ENCODE measurements around the gene SLC7A1. TPM values are rescaled to one million over a fixed set of nuclear protein-coding genes. Genes with fewer than 3 reads are reported as not detected.

Gene SLC7A1
- total and polyA plus RNA-seq, 2 of the 4 experiments (the other 2 are of a cell fraction) = 9.7 to 22.3 TPM

DNA sequence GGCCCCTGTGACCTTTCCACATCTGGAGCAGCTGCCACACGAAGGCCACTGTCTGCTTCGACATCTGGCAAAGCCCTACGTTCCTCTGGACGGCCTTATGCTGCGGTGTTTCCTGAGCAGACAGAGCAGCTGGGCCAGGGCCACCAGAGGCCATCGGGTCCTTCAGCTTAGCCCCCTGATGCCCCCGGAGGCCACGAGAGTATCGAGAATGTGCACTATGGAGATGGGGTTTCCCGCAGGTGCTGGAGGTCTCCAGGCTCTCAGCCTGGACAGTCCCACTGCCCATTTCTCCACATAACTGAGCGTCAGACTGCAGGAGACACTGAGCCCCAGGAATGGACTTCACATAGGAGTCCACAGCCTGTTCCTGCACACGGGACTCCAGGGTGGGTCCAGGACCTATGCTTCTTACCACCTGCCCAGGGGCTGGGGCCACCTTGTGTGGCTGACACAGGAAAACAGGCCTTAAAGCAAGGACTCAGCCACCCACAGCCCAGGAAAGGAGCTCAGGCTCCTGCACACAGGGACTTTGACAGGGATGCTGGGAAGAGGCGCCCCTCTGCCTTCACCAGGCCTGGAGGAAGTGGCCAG is 80.7 kb downstream of the SLC7A1 start:
- 88% methylated on average over 4 of the region's 13 CpGs; no CpG with 5 or more reads in 1 of the 2 experiments for WGBS, 2 experiments (ENCODE audit: extremely low coverage in 2 of 2, insufficient read length in 1 of 2)
- no peak overlapping the region for H3K14ac ChIP-seq (replicated peaks; ENCODE audit: low read depth, low read length)
- ChIA-PET POLR2A (ENCODE audit: unreplicated experiment) (interaction anchor here (0.6 kb wide), 1 partner anchor 44 kb away, joined by 3 read pairs; no protein-coding TSS in a partner anchor), CTCF (no interaction called here)
- H4K91ac ChIP-seq (ENCODE audit: insufficient read depth, low read depth, low read length) = no peak overlapping the region
- H3K27ac ChIP-seq (ENCODE audit: insufficient read depth, low read length) = no peak overlapping the region
- H3K4me1 ChIP-seq (ENCODE audit: control insufficient read depth, insufficient read depth, low read length) = peaks cover 4% of the 10 kb centered on the region; the same call in 1 of the 2 replicates
- DNase-seq (no peak), ATAC-seq (ENCODE audit: low read depth) (no peak)
- TF ChIP-seq RFX5 (IDR thresholded peaks at IDR 0.05; ENCODE audit: low read depth, low read length) (no peak), MAZ (IDR thresholded peaks at IDR 0.05; ENCODE audit: borderline replicate concordance, low read depth, low read length) (no peak), MAFK (IDR thresholded peaks at IDR 0.05; ENCODE audit: low read depth, low read length) (no peak), POLR2A (IDR thresholded peaks at IDR 0.05; ENCODE audit: low read depth, low read length) (no peak), BHLHE40 (IDR thresholded peaks at IDR 0.05; ENCODE audit: low read depth, low read length) (no peak)
- H2BK5ac ChIP-seq (ENCODE audit: low read depth, low read length, poor library complexity, severe bottlenecking) = no peak overlapping the region
- intact Hi-C loops (cut with micrococcal nuclease) (no loop called here), dilution Hi-C loops (cut with HindIII; ENCODE audit: low sequenced_read_pairs, unreplicated experiment) (no loop called here), in situ Hi-C loops (cut with MboI; ENCODE audit: low sequenced_read_pairs) (loop anchor here (5.0 kb wide), 1 partner anchor 602 kb away; no protein-coding TSS in a partner anchor)
- no peak overlapping the region for H3K4me3 ChIP-seq (ENCODE audit: insufficient read depth, low read depth, low read length)
- H2AK9ac ChIP-seq (replicated peaks; ENCODE audit: low read depth, low read length, poor library complexity) = no peak overlapping the region
- H2BK20ac ChIP-seq (ENCODE audit: low read depth, low read length) = no peak overlapping the region
- peaks cover 6 to 27% of the 10 kb centered on the region in 2 experiments for H3K79me1 ChIP-seq (ENCODE audit: low read depth in 1 of 2, low read length in 2 of 2)
- H4K20me1 ChIP-seq (ENCODE audit: insufficient read depth, low read length) = peaks cover 5% of the 10 kb centered on the region
- no peak overlapping the region for H4K5ac ChIP-seq (ENCODE audit: low read depth, low read length)
- H3K36me3 ChIP-seq (ENCODE audit: control insufficient read depth, insufficient read depth, low read length) = peaks cover 55% of the 10 kb centered on the region
- no peaks in the 10 kb centered on the region for H3K27me3 ChIP-seq (ENCODE audit: control insufficient read depth, insufficient read depth, low read length)
- no peak overlapping the region for H4K8ac ChIP-seq (ENCODE audit: low read depth in 2 of 2, low read length in 2 of 2)
- BruUV-seq (replicated peaks) = no TSS peak
- no peak overlapping the region for H3K4me2 ChIP-seq (ENCODE audit: low read depth, low read length)
- no peak overlapping the region for H3K56ac ChIP-seq (ENCODE audit: extremely low read depth, insufficient read depth, low read length)
- peaks cover 6% of the 10 kb centered on the region; the same call in 1 of the 2 replicates for H3K9me1 ChIP-seq (ENCODE audit: insufficient read depth, low read length)
- H3K23ac ChIP-seq (ENCODE audit: low read depth, low read length) = no peak overlapping the region
- H2AFZ ChIP-seq (replicated peaks; ENCODE audit: low read length, poor library complexity) = no peak overlapping the region
- H3K4ac ChIP-seq (ENCODE audit: low read depth, low read length) = no peak overlapping the region
- no peak overlapping the region for H3K18ac ChIP-seq (ENCODE audit: low read depth, low read length)
- no peak overlapping the region for H2AK5ac ChIP-seq (ENCODE audit: low read depth, low read length)
- H2BK120ac ChIP-seq (ENCODE audit: low read depth, low read length) = no peak overlapping the region
- H3K9me3 ChIP-seq (ENCODE audit: control insufficient read depth, insufficient read depth, low read length) = no peaks in the 10 kb centered on the region
- no peak overlapping the region for H2BK15ac ChIP-seq (ENCODE audit: low read depth, low read length)
- no peak overlapping the region for H3K9ac ChIP-seq (ENCODE audit: low read depth, low read length)
